ENCODE data around the gene PCYT2. TPM values are rescaled to one million over a fixed set of nuclear protein-coding genes. Genes with fewer than 3 reads are reported as not detected.

The PCYT2 gene
- total RNA-seq, 1 donor from 2014 or later = 46.8 TPM

- peaks cover 4% of the 10 kb centered on the region for H3K27me3 Mint-ChIP-seq
- H3K4me3 Mint-ChIP-seq = no peak overlapping the region
- no peak for TF ChIP-seq CTCF (conservative IDR thresholded peaks at IDR 0.05)
- no peaks in the 10 kb centered on the region for H3K9me3 Mint-ChIP-seq
- H3K36me3 Mint-ChIP-seq = no peaks in the 10 kb centered on the region
- DNase-seq (ENCODE audit: extremely low spot score, unreplicated experiment) = no peak
- no peak overlapping the region for H3K27ac Mint-ChIP-seq
- H3K4me1 Mint-ChIP-seq (ENCODE audit: unreplicated experiment) = no peaks in the 10 kb centered on the region
These were observed 29.6 kb upstream of the PCYT2 start for GRCh38 chr17:81940538-81941483.

GRCh38 chr17:81939881-81940385 is 28.7 kb upstream of the PCYT2 start:
- no peak for DNase-seq (ENCODE audit: extremely low spot score, unreplicated experiment)
- no peak overlapping the region for H3K4me3 Mint-ChIP-seq
- no peak for TF ChIP-seq CTCF (conservative IDR thresholded peaks at IDR 0.05)
- H3K27ac Mint-ChIP-seq = no peak overlapping the region
- no peaks in the 10 kb centered on the region for H3K4me1 Mint-ChIP-seq (ENCODE audit: unreplicated experiment)
- no peaks in the 10 kb centered on the region for H3K36me3 Mint-ChIP-seq
- peaks cover 4% of the 10 kb centered on the region for H3K27me3 Mint-ChIP-seq
- H3K9me3 Mint-ChIP-seq = no peaks in the 10 kb centered on the region

GRCh38 chr17:81939218-81939617 is 28.0 kb upstream of the PCYT2 start:
- Mint-ChIP-seq H3K9me3 (no peaks in the 10 kb centered on the region), H3K36me3 (no peaks in the 10 kb centered on the region), H3K4me1 (ENCODE audit: unreplicated experiment) (no peaks in the 10 kb centered on the region), H3K27ac (no peak overlapping the region), H3K27me3 (peaks cover 4% of the 10 kb centered on the region), H3K4me3 (no peak overlapping the region)
- no peak for TF ChIP-seq CTCF (conservative IDR thresholded peaks at IDR 0.05)
- DNase-seq (ENCODE audit: extremely low spot score, unreplicated experiment) = no peak

- H3K27me3 Mint-ChIP-seq = peaks cover 4% of the 10 kb centered on the region
- no peaks in the 10 kb centered on the region for H3K9me3 Mint-ChIP-seq
- no peak for DNase-seq (ENCODE audit: extremely low spot score, unreplicated experiment)
- H3K4me1 Mint-ChIP-seq (ENCODE audit: unreplicated experiment) = peaks cover 3% of the 10 kb centered on the region
- H3K27ac Mint-ChIP-seq = peak overlapping the region; percentile 43
- no peak for TF ChIP-seq CTCF (conservative IDR thresholded peaks at IDR 0.05)
- H3K4me3 Mint-ChIP-seq = peak overlapping the region; percentile 90
- no peaks in the 10 kb centered on the region for H3K36me3 Mint-ChIP-seq
These were observed 24.5 kb upstream of the PCYT2 start for GRCh38 chr17:81935709-81936084.

GRCh38 chr17:81934850-81935708 is 23.9 kb upstream of the PCYT2 start:
- DNase-seq (ENCODE audit: extremely low spot score, unreplicated experiment) = no peak
- TF ChIP-seq CTCF (conservative IDR thresholded peaks at IDR 0.05) = no peak
- no peak overlapping the region for H3K27ac Mint-ChIP-seq
- no peaks in the 10 kb centered on the region for H3K27me3 Mint-ChIP-seq
- H3K4me1 Mint-ChIP-seq (ENCODE audit: unreplicated experiment) = peaks cover 3% of the 10 kb centered on the region
- H3K36me3 Mint-ChIP-seq = no peaks in the 10 kb centered on the region
- H3K9me3 Mint-ChIP-seq = no peaks in the 10 kb centered on the region
- H3K4me3 Mint-ChIP-seq = peak overlapping the region; percentile 90
